Measurements from ENCODE around the gene GDPGP1. TPM values are rescaled to one million over a fixed set of nuclear protein-coding genes. Genes with fewer than 3 reads are reported as not detected.
A peak's percentile ranks its signal among the peaks of the same experiment; 100 is the strongest.

Gene GDPGP1
- total and polyA plus RNA-seq, 9 of the 15 experiments (the other 6 are each of a cell fraction or from before 2014, with no cell fraction given), result 0.78 to 6.1 (median 2.8) TPM

GRCh38 chr15:90249203-90249863 is 15.3 kb downstream of the GDPGP1 start, which contains the start of gene TTLL13 (continued):
- TF ChIP-seq HINFP (tag; conservative IDR thresholded peaks at IDR 0.05; ENCODE audit: low read depth) (no peak), VEZF1 (CRISPR knock-in tag; IDR thresholded peaks at IDR 0.05) (no peak), ZNF584 (CRISPR knock-in tag; IDR thresholded peaks at IDR 0.05; ENCODE audit: low read depth) (no peak), HMGXB4 (CRISPR knock-in tag; IDR thresholded peaks at IDR 0.05) (no peak), ATF6 (CRISPR knock-in tag; IDR thresholded peaks at IDR 0.05) (0 out of 2 replicates have a peak, but pooled peaks have one; percentile 15), RAD51 (IDR thresholded peaks at IDR 0.05; ENCODE audit: borderline replicate concordance, low read depth) (no peak), ZNF134 (CRISPR knock-in tag; conservative IDR thresholded peaks at IDR 0.05) (no peak), ZNF518B (CRISPR knock-in tag; IDR thresholded peaks at IDR 0.05) (no peak), SRSF9 (IDR thresholded peaks at IDR 0.05; ENCODE audit: borderline replicate concordance, low read depth, low read length) (no peak), CBX1 (IDR thresholded peaks at IDR 0.05; ENCODE audit: low read depth) (no peak), TCF3 (CRISPR knock-in tag; IDR thresholded peaks at IDR 0.05) (no peak), BCLAF1 (IDR thresholded peaks at IDR 0.05; ENCODE audit: borderline replicate concordance in 1 of 2, control insufficient read depth in 1 of 2, low read depth in 2 of 2, low read length in 1 of 2) (no peak)

Data from K562 (cell line).